Activated naive CD8-positive, alpha-beta T cell treated with anti-CD3 and anti-CD28 coated beads, Interleukin-2, amount 50 U/mL, for 24 hours (primary cell): ENCODE measurements around the gene CDH4.
A peak's percentile ranks its signal among the peaks of the same experiment; 100 is the strongest.

ENCODE experiments used
- ATAC-seq: fragments of 150-1000 bp; cut with Tn5 transposase; one replicate; pipeline ENCODE4 v1.10.0; 2021
- DNase-seq: peaks from one replicate; pipeline ENCODE4 v3.0.0; 2021
- H3K27ac Mint-ChIP-seq: one replicate; pipeline ENCODE4 v1.8.0; 2021; ENCODE audit warnings: mild to moderate bottlenecking, mixed read lengths
- H3K27me3 Mint-ChIP-seq: one replicate; pipeline ENCODE4 v1.8.0; 2021; ENCODE audit warnings: mixed read lengths
- H3K36me3 Mint-ChIP-seq: one replicate; pipeline ENCODE4 v1.8.0; 2021; ENCODE audit warnings: low read depth, mixed read lengths
- H3K4me1 Mint-ChIP-seq: one replicate; pipeline ENCODE4 v1.8.0; 2021; ENCODE audit warnings: mixed read lengths
- H3K4me3 Mint-ChIP-seq: one replicate; pipeline ENCODE4 v1.8.0; 2021; ENCODE audit warnings: mild to moderate bottlenecking, moderate library complexity, mixed read lengths
- H3K9me3 Mint-ChIP-seq: one replicate; pipeline ENCODE4 v1.8.0; 2021; ENCODE audit warnings: mixed read lengths

The CDH4 gene

GRCh38 chr20:61754976-61755778, 503.1 kb downstream of the CDH4 start:
- H3K27ac Mint-ChIP-seq, result no peak overlapping the region
- DNase-seq (no peak), ATAC-seq (peak; percentile 23)

GRCh38 chr20:61755971-61756845, 504.1 kb downstream of the CDH4 start:
- Mint-ChIP-seq H3K4me3 (no peak overlapping the region), H3K4me1 (no peaks in the 10 kb centered on the region), H3K36me3 (no peaks in the 10 kb centered on the region), H3K27ac (no peak overlapping the region), H3K9me3 (no peaks in the 10 kb centered on the region), H3K27me3 (no peaks in the 10 kb centered on the region)
- DNase-seq, result no peak
- no peak for ATAC-seq

More at GRCh38 chr20:61754976-61755778, 503.1 kb downstream of the CDH4 start:
- Mint-ChIP-seq H3K36me3 (no peaks in the 10 kb centered on the region), H3K4me3 (no peak overlapping the region), H3K9me3 (peaks cover 5% of the 10 kb centered on the region), H3K27me3 (peaks cover 2% of the 10 kb centered on the region), H3K4me1 (no peaks in the 10 kb centered on the region)

GRCh38 chr20:61756966-61757677, 505.1 kb downstream of the CDH4 start:
- no peaks in the 10 kb centered on the region for H3K9me3 Mint-ChIP-seq
- H3K36me3 Mint-ChIP-seq, result no peaks in the 10 kb centered on the region
- ATAC-seq, result no peak
- DNase-seq, result no peak
- no peaks in the 10 kb centered on the region for H3K27me3 Mint-ChIP-seq
- H3K27ac Mint-ChIP-seq, result no peak overlapping the region
- H3K4me3 Mint-ChIP-seq, result no peak overlapping the region
- H3K4me1 Mint-ChIP-seq, result no peaks in the 10 kb centered on the region

GRCh38 chr20:61757678-61758563, 505.9 kb downstream of the CDH4 start:
- ATAC-seq (no peak), DNase-seq (no peak)
- Mint-ChIP-seq H3K9me3 (no peaks in the 10 kb centered on the region), H3K27me3 (no peaks in the 10 kb centered on the region), H3K4me3 (no peak overlapping the region), H3K36me3 (no peaks in the 10 kb centered on the region), H3K4me1 (no peaks in the 10 kb centered on the region), H3K27ac (no peak overlapping the region)

- H3K9me3 Mint-ChIP-seq, result no peaks in the 10 kb centered on the region
- no peak overlapping the region for H3K4me3 Mint-ChIP-seq
- H3K4me1 Mint-ChIP-seq, result no peaks in the 10 kb centered on the region
- no peak for ATAC-seq
- no peak overlapping the region for H3K27ac Mint-ChIP-seq
- DNase-seq, result no peak
- H3K36me3 Mint-ChIP-seq, result no peaks in the 10 kb centered on the region
- H3K27me3 Mint-ChIP-seq, result no peaks in the 10 kb centered on the region
Measured at GRCh38 chr20:61758564-61759200, 506.6 kb downstream of the CDH4 start.

GRCh38 chr20:61759286-61760065, 507.4 kb downstream of the CDH4 start:
- no peak for DNase-seq
- H3K27ac Mint-ChIP-seq, result no peak overlapping the region
- H3K27me3 Mint-ChIP-seq, result no peaks in the 10 kb centered on the region
- no peaks in the 10 kb centered on the region for H3K4me1 Mint-ChIP-seq
- no peak overlapping the region for H3K4me3 Mint-ChIP-seq
- ATAC-seq, result no peak
- no peaks in the 10 kb centered on the region for H3K9me3 Mint-ChIP-seq
- no peaks in the 10 kb centered on the region for H3K36me3 Mint-ChIP-seq

- no peak overlapping the region for H3K27ac Mint-ChIP-seq
- no peaks in the 10 kb centered on the region for H3K36me3 Mint-ChIP-seq
- DNase-seq (no peak), ATAC-seq (no peak)
- no peaks in the 10 kb centered on the region for H3K9me3 Mint-ChIP-seq
- no peaks in the 10 kb centered on the region for H3K4me1 Mint-ChIP-seq
- H3K27me3 Mint-ChIP-seq, result no peaks in the 10 kb centered on the region
- no peak overlapping the region for H3K4me3 Mint-ChIP-seq
Measured at GRCh38 chr20:61760321-61760720, 508.3 kb downstream of the CDH4 start.

- Mint-ChIP-seq H3K27ac (no peak overlapping the region), H3K9me3 (no peaks in the 10 kb centered on the region), H3K4me1 (no peaks in the 10 kb centered on the region), H3K36me3 (no peaks in the 10 kb centered on the region), H3K4me3 (no peak overlapping the region), H3K27me3 (no peaks in the 10 kb centered on the region)
- ATAC-seq (no peak), DNase-seq (no peak)
Measured at GRCh38 chr20:61760731-61761130, 508.7 kb downstream of the CDH4 start.

- ATAC-seq (no peak), DNase-seq (no peak)
- Mint-ChIP-seq H3K9me3 (no peaks in the 10 kb centered on the region), H3K4me1 (no peaks in the 10 kb centered on the region), H3K4me3 (no peak overlapping the region), H3K27me3 (no peaks in the 10 kb centered on the region), H3K36me3 (no peaks in the 10 kb centered on the region), H3K27ac (no peak overlapping the region)
Measured at GRCh38 chr20:61761453-61762166, 509.5 kb downstream of the CDH4 start.

- no peaks in the 10 kb centered on the region for H3K27me3 Mint-ChIP-seq
- H3K27ac Mint-ChIP-seq, result no peak overlapping the region
- no peaks in the 10 kb centered on the region for H3K4me1 Mint-ChIP-seq
- ATAC-seq (no peak), DNase-seq (no peak)
- H3K36me3 Mint-ChIP-seq, result no peaks in the 10 kb centered on the region
- no peak overlapping the region for H3K4me3 Mint-ChIP-seq
- no peaks in the 10 kb centered on the region for H3K9me3 Mint-ChIP-seq
Measured at GRCh38 chr20:61762167-61762710, 510.2 kb downstream of the CDH4 start.

- Mint-ChIP-seq H3K4me3 (no peak overlapping the region), H3K27me3 (no peaks in the 10 kb centered on the region), H3K27ac (no peak overlapping the region), H3K36me3 (no peaks in the 10 kb centered on the region), H3K4me1 (no peaks in the 10 kb centered on the region), H3K9me3 (no peaks in the 10 kb centered on the region)
- DNase-seq (no peak), ATAC-seq (no peak)
Measured at GRCh38 chr20:61762886-61763739, 511.1 kb downstream of the CDH4 start.
